ENCODE data around the gene RUFY4.

GRCh38 chr2:218125095-218125494, 56.0 kb downstream of the RUFY4 start:
- TF ChIP-seq CTCF (conservative IDR thresholded peaks at IDR 0.05; ENCODE audit: low read depth in 2 of 2) (no peak), EZH2 (IDR thresholded peaks at IDR 0.05; ENCODE audit: low read depth, unreplicated experiment) (no peak), POLR2AphosphoS5 (IDR thresholded peaks at IDR 0.05; ENCODE audit: low read depth) (no peak)
- TF ChIP-seq, protein P1, sequence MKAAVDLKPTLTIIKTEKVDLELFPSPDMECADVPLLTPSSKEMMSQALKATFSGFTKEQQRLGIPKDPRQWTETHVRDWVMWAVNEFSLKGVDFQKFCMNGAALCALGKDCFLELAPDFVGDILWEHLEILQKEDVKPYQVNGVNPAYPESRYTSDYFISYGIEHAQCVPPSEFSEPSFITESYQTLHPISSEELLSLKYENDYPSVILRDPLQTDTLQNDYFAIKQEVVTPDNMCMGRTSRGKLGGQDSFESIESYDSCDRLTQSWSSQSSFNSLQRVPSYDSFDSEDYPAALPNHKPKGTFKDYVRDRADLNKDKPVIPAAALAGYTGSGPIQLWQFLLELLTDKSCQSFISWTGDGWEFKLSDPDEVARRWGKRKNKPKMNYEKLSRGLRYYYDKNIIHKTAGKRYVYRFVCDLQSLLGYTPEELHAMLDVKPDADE (IDR thresholded peaks at IDR 0.05) = no peak

Data from GM23338 (cell line).